GM23248 (cell line): ENCODE measurements around the gene EFR3B. TPM values are rescaled to one million over a fixed set of nuclear protein-coding genes. Genes with fewer than 3 reads are reported as not detected.
A peak's percentile ranks its signal among the peaks of the same experiment; 100 is the strongest.

Source experiments
- DNase-seq: peaks from one replicate; pipeline ENCODE4 v3.0.0-alpha.2; 2015
- H2AFZ ChIP-seq: fragments of 200-600 bp; sonication (generic); 2 replicates; pipeline ENCODE4 v1.6.1; 2016; ENCODE audit warnings: antibody characterized with exemption
- H3F3A ChIP-seq: fragments of 200-600 bp; sonication (generic); 2 replicates; pipeline ENCODE4 v1.6.1; 2016; ENCODE audit warnings: mild to moderate bottlenecking, antibody characterized with exemption, mixed run types; ENCODE audit not compliant: insufficient read depth
- H3K27ac ChIP-seq: fragments of 200-600 bp; sonication (generic); 2 replicates; pipeline ENCODE4 v1.5.1; 2016; ENCODE audit warnings: mild to moderate bottlenecking
- H3K27me3 ChIP-seq: fragments of 200-600 bp; sonication (generic); replicated peaks from 2 replicates; pipeline ENCODE4 v1.6.1; 2016; ENCODE audit warnings: mild to moderate bottlenecking; ENCODE audit not compliant: insufficient read depth
- H3K36me3 ChIP-seq: fragments of 200-600 bp; sonication (generic); 2 replicates; pipeline ENCODE4 v1.6.1; 2016; ENCODE audit warnings: low read depth, mild to moderate bottlenecking
- H3K4me1 ChIP-seq: fragments of 200-600 bp; sonication (generic); 2 replicates; pipeline ENCODE4 v1.6.1; 2016; ENCODE audit warnings: mild to moderate bottlenecking; ENCODE audit not compliant: insufficient read depth
- H3K4me2 ChIP-seq: fragments of 200-600 bp; sonication (generic); one replicate; pipeline ENCODE4 v1.6.1; 2016; ENCODE audit warnings: mild to moderate bottlenecking; ENCODE audit not compliant: unreplicated experiment
- H3K4me3 ChIP-seq: fragments of 200-600 bp; sonication (generic); 2 replicates; pipeline ENCODE4 v1.5.1; 2016; ENCODE audit warnings: mild to moderate bottlenecking
- H3K79me2 ChIP-seq: fragments of 200-600 bp; sonication (generic); 2 replicates; pipeline ENCODE4 v1.6.1; 2016; ENCODE audit warnings: mild to moderate bottlenecking; ENCODE audit not compliant: insufficient read depth
- H3K9ac ChIP-seq: fragments of 200-600 bp; sonication (generic); 2 replicates; pipeline ENCODE4 v1.6.1; 2016; ENCODE audit warnings: mild to moderate bottlenecking
- H3K9me2 ChIP-seq: fragments of 200-600 bp; sonication (generic); 2 replicates; pipeline ENCODE4 v1.6.1; 2016; ENCODE audit warnings: mixed run types, mild to moderate bottlenecking, moderate library complexity; ENCODE audit not compliant: insufficient read depth
- H3K9me3 ChIP-seq: fragments of 200-600 bp; sonication (generic); one replicate; pipeline ENCODE4 v1.6.1; 2017; ENCODE audit warnings: low read depth
- H4K20me1 ChIP-seq: fragments of 200-600 bp; sonication (generic); 2 replicates; pipeline ENCODE4 v1.6.0; 2016; ENCODE audit not compliant: insufficient read depth
- EZH2 ChIP-seq: fragments of 200-600 bp; sonication (generic); IDR thresholded peaks from 2 replicates; pipeline ENCODE4 v1.6.1; 2018; ENCODE audit warnings: antibody characterized with exemption, mild to moderate bottlenecking; ENCODE audit not compliant: insufficient read depth, poor library complexity, severe bottlenecking
- EZH2phosphoT487 ChIP-seq: fragments of 200-600 bp; sonication (generic); IDR thresholded peaks from 2 replicates; pipeline ENCODE4 v1.6.1; 2018; ENCODE audit warnings: antibody characterized with exemption, moderate library complexity, mild to moderate bottlenecking, low read depth; ENCODE audit not compliant: insufficient read depth
- WGBS, 2 experiments: methylation state at CpG; one replicate each; pipeline ENCODE4 v1.1.6; 2015 to 2017; ENCODE audit warnings: low lambda C conversion rate in 2 of 2, low coverage in 1 of 2; ENCODE audit errors: missing lambda C conversion rate in 2 of 2; 5-methylcytosine and 5-hydroxymethylcytosine counted together
- in situ Hi-C: fragments of 300-500 bp; cut with MboI; formaldehyde crosslinking; loops from 2 replicates; pipeline ENCODE4 v1.15.0; 2020
- polyA plus RNA-seq: library from polyadenylated mRNA; unstranded; fragments of >200 nt; fragmentation: Nextera tagmentation; extraction: Ambion mirVana; gene quantifications from 2 replicates; pipeline ENCODE4 v1.2.1, GENCODE V29; 2016
- total RNA-seq: library from RNA; depleted of rRNA; stranded (reverse); fragments of >200 nt; shearing (Covaris generic); gene quantifications from 2 replicates; pipeline ENCODE4 v1.2.3, GENCODE V29; 2014

The EFR3B gene
- total and polyA plus RNA-seq, 2 experiments from 2014 or later = 0.51 to 0.97 TPM

DNA sequence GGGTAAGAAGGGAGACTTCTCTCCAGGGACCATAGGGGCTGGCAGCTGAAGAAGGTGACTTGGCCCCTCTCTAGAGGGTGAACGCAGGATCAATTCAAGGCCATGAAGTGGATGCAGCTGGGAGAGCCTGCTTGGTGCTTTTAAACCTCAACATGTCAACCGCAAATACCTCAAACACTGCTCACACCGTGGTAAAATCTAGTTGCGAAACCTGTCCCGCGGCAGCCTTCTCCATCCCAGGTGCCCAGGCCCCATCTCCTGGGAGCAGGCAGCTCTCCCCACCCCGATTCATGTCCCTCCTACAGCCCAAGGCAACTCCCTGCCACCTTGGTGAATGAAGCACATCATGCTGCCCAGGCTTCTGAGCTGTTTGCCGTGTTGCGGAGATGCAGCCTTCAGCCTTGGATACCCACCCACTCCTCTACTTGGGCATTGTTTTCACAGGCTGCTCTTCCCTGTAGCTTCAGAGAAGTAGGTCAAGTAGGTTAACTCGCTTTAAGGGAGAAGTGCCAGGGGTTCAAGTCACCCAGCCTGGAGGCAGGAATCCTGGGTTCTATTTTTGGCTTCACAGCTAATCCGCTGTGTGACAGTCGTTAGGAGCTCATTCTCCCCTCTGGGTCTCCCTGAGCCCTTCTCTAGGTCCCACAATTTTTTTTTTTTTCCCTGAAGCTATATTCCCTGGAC, 6.2 kb upstream of the EFR3B start:
- H3K9me2 ChIP-seq = no peaks in the 10 kb centered on the region
- H3K4me1 ChIP-seq = no peaks in the 10 kb centered on the region
- H3K27ac ChIP-seq = no peak overlapping the region
- H3F3A ChIP-seq = no peaks in the 10 kb centered on the region
- H3K79me2 ChIP-seq = no peaks in the 10 kb centered on the region
- no peak overlapping the region for H3K4me2 ChIP-seq
- WGBS, 2 experiments = 71 to 73% methylated on average over 12 of the region's 12 CpGs
- no peak overlapping the region for H3K9ac ChIP-seq
- no peak overlapping the region for H3K4me3 ChIP-seq
- no peaks in the 10 kb centered on the region for H3K27me3 ChIP-seq
- DNase-seq = no peak
- no peak overlapping the region for H2AFZ ChIP-seq
- no peaks in the 10 kb centered on the region for H4K20me1 ChIP-seq
- no peaks in the 10 kb centered on the region for H3K9me3 ChIP-seq
- in situ Hi-C loops = no loop called here
- no peaks in the 10 kb centered on the region for H3K36me3 ChIP-seq
- TF ChIP-seq EZH2 (no peak), EZH2phosphoT487 (no peak)

DNA sequence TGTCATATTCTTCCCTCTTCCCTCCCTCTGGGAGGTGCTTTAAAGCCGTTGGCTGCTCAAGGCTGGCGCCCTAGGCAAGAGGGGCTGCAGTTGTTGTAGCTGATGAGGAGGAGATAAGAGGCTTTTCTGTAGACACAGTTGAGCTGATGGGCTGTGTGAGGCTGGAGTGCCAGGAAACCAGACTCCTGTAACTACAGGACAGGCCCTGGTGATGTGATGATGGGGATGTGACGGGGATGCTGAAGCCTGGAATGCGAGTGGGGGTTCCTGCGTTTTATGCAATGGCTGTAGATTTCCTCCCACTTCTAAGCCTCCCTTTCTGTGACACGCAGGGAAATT, 5.7 kb upstream of the EFR3B start:
- H3K9me2 ChIP-seq = no peaks in the 10 kb centered on the region
- H3K36me3 ChIP-seq = no peaks in the 10 kb centered on the region
- in situ Hi-C loops = no loop called here
- no peak overlapping the region for H3K9ac ChIP-seq
- 75 to 79% methylated on average over 6 of the region's 6 CpGs for WGBS, 2 experiments
- H2AFZ ChIP-seq = no peak overlapping the region
- TF ChIP-seq EZH2 = no peak
- TF ChIP-seq EZH2phosphoT487 = no peak
- no peaks in the 10 kb centered on the region for H3K4me1 ChIP-seq
- no peaks in the 10 kb centered on the region for H3K27me3 ChIP-seq
- H3K4me3 ChIP-seq = no peak overlapping the region
- no peaks in the 10 kb centered on the region for H3K79me2 ChIP-seq
- H3K27ac ChIP-seq = no peak overlapping the region
- no peak overlapping the region for H3K4me2 ChIP-seq
- H3F3A ChIP-seq = no peaks in the 10 kb centered on the region
- H4K20me1 ChIP-seq = no peaks in the 10 kb centered on the region
- no peaks in the 10 kb centered on the region for H3K9me3 ChIP-seq
- no peak for DNase-seq

DNA sequence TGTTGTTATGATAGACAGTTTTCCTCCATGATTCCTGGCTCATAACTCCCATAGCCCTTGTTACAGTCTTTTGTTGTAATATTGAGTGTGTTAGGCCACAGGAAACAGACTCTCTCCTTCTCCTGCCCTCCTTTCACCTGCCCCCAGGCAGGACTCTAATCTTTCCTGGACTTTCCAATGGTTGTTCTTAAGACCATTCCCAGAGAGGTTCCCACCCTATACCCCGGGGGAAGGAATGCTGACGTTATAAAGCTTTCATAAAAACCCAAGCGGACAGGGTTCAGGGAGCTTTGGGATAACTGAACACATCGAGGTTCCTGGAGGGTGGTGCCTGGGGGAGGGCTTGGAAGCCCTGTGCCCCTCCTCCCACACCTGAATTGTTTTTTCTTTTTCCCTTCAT, 2.8 kb upstream of the EFR3B start:
- H4K20me1 ChIP-seq = no peaks in the 10 kb centered on the region
- no peak overlapping the region for H3K9ac ChIP-seq
- no peak overlapping the region for H3K4me3 ChIP-seq
- no peak for DNase-seq
- 65 to 72% methylated on average over 4 of the region's 4 CpGs for WGBS, 2 experiments
- H3K4me1 ChIP-seq = peaks cover 16% of the 10 kb centered on the region
- no peak overlapping the region for H3K4me2 ChIP-seq
- no peaks in the 10 kb centered on the region for H3K79me2 ChIP-seq
- H3F3A ChIP-seq = peaks cover 11% of the 10 kb centered on the region
- no peaks in the 10 kb centered on the region for H3K36me3 ChIP-seq
- TF ChIP-seq EZH2phosphoT487 = no peak
- no peak for TF ChIP-seq EZH2
- H2AFZ ChIP-seq = no peak overlapping the region
- no peak overlapping the region for H3K27ac ChIP-seq
- H3K27me3 ChIP-seq = no peaks in the 10 kb centered on the region
- H3K9me2 ChIP-seq = no peaks in the 10 kb centered on the region
- in situ Hi-C loops = no loop called here
- H3K9me3 ChIP-seq = no peaks in the 10 kb centered on the region

DNA sequence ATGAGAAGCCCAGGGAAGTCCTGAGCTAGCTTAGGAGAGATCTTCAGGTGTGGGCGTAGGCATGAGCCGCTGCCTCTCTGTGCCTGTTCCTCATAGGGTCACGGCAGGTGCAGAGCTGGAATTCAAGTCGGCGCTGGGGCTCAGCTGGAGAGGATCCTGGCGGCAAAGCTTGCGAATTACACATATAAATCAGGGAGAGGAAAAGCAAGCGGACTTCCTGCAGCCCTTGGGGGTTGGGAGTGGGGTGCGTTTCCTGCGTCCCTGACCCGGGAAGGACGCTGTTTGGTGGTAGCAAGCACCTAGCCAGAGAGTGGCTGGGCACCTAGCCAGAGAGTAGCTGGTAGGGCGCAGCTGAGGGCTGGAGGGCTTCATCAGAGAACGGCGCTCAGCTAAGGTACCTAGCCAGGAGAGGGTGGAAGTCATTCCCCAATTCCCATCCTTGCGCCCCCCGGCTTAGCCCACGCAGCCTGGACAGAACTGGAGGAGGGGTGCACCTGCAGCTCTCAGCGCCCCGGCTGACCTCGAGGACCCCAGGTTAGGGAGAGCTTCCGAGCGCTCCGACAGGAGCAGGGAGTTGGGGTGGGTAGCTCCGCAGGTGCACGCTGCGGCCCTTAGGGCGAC, 459 bp upstream of the EFR3B start:
- Histone ChIP-seq H3F3A (peaks cover 14% of the 10 kb centered on the region), H3K9me2 (no peaks in the 10 kb centered on the region), H3K27ac (no peak overlapping the region), H3K9me3 (no peaks in the 10 kb centered on the region), H3K4me3 (peak overlapping the region; percentile 60), H3K4me2 (peak overlapping the region; percentile 83), H3K4me1 (peaks cover 18% of the 10 kb centered on the region), H3K9ac (no peak overlapping the region), H3K79me2 (no peaks in the 10 kb centered on the region), H3K36me3 (no peaks in the 10 kb centered on the region), H2AFZ (peak overlapping the region; percentile 53; the same call in 1 of the 2 replicates), H3K27me3 (no peaks in the 10 kb centered on the region), H4K20me1 (no peaks in the 10 kb centered on the region)
- TF ChIP-seq EZH2phosphoT487 (no peak), EZH2 (no peak)
- in situ Hi-C loops = no loop called here
- WGBS, 2 experiments = 6 to 8% methylated on average over 28 of the region's 28 CpGs
- DNase-seq = peak; percentile 69
